Fibroblast of pulmonary artery (primary cell): Measurements from ENCODE around the gene PACS1.
"Not testable (repeated sequence)": the region's sequence is repeated elsewhere in the genome, so short reads cannot be mapped to it uniquely, and the experiment has no call there.

ENCODE experiments used
- DNase-seq: peaks from one replicate; pipeline ENCODE4 v3.0.0-alpha.2; 2010; ENCODE audit warnings: low read depth
- H3K4me3 ChIP-seq: replicated peaks from 2 replicates; pipeline ENCODE4 v1.5.1; 2011; ENCODE audit warnings: low read depth, mild to moderate bottlenecking, control low read depth, low read length, moderate library complexity
- TF ChIP-seq, protein P1 (sequence below): IDR thresholded peaks from 2 replicates; pipeline ENCODE4 v1.5.1; 2011; ENCODE audit warnings: mild to moderate bottlenecking, control low read depth, low read length, inconsistent platforms; ENCODE audit errors: missing control alignments

The PACS1 gene

GRCh38 chr11:66111158-66111557, 41.1 kb downstream of the PACS1 start:
- TF ChIP-seq, protein P1, sequence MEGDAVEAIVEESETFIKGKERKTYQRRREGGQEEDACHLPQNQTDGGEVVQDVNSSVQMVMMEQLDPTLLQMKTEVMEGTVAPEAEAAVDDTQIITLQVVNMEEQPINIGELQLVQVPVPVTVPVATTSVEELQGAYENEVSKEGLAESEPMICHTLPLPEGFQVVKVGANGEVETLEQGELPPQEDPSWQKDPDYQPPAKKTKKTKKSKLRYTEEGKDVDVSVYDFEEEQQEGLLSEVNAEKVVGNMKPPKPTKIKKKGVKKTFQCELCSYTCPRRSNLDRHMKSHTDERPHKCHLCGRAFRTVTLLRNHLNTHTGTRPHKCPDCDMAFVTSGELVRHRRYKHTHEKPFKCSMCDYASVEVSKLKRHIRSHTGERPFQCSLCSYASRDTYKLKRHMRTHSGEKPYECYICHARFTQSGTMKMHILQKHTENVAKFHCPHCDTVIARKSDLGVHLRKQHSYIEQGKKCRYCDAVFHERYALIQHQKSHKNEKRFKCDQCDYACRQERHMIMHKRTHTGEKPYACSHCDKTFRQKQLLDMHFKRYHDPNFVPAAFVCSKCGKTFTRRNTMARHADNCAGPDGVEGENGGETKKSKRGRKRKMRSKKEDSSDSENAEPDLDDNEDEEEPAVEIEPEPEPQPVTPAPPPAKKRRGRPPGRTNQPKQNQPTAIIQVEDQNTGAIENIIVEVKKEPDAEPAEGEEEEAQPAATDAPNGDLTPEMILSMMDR: no peak
- H3K4me3 ChIP-seq: no peak overlapping the region
- DNase-seq: no peak

DNA sequence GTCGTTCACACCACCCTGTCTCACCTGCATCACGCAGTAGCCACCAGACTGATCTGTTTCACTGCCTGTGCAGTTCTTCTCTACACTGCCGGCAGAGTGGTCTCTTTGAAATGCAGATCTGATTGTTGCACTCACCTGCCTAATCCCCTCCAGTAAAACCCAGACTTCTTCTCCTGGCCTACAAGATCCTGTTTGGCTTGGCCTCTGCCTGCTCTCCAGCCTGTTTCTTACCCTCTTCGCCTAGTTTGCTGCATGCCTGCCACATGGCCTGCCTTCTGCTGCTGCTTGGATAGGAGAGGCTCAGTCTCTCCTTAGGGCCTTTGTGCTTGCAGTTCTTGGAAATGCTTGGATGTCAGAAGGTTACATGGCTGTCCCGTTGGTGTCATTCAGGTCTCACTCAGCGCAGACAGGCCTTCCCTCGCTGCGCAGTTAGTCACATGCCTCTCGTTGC, 42.0 kb downstream of the PACS1 start:
- TF ChIP-seq, protein P1: no peak
- DNase-seq: no peak
- H3K4me3 ChIP-seq: no peak overlapping the region

- TF ChIP-seq, protein P1: no peak
- H3K4me3 ChIP-seq: no peak overlapping the region
- peak; percentile 85 for DNase-seq
Measured at GRCh38 chr11:66112601-66113499, 42.8 kb downstream of the PACS1 start.

DNA sequence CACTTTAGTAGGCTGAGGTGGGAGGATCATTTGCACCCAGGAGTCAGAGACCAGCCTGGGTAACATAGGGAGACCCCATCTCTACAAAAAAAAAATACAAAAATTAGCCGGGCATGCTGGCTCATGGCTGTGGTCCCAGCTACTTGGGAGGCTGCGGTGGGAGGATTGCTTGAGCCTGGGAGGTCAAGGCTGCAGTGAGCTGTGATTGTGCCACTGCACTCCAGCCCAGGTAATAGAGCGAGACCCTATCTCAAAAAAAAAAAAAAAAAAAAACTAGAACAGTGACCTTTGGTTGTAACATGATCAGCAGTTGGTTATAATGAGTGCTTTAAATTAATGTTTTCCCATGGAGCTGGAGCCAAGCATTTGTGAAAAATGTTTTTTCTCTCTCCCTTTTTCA, 44.9 kb downstream of the PACS1 start:
- DNase-seq, H3K4me3 ChIP-seq: not testable (repeated sequence)

DNA sequence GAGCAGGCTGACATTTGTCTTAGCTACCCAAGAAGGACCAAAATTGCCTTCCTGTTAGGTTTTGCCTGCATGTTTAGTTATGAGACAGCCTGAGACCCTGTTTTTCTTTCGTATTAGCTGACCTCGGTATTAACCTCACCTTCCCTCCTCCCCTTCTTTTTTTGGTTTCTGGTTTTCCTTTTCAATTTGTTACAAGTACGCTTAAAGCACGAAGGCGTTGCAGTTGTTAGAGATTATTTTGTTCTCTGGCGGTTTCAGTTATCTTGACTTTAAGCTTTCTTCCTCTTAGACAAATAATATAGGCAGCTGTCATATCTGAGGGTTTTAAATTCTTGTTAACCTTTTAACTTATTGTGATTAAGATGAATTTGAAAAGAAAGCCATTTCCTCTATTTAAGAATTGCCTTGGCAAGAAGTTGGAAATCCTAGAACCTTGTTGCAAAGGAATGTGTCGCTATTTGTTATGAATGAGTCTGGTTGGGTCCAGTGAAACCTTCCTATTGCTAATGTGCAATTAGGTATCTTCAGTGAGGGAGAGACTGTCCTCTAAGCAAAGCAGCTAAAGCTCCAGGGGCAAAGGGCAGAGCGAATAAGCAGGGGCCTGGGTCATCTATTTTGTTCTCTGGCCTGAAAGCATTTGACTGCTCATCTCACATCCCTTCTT, 45.7 kb downstream of the PACS1 start:
- TF ChIP-seq, protein P1: no peak
- H3K4me3 ChIP-seq: peak overlapping the region; percentile 6
- peak; percentile 29 for DNase-seq

- no peak overlapping the region for H3K4me3 ChIP-seq
- no peak for DNase-seq
Measured at GRCh38 chr11:66116576-66117361, 46.7 kb downstream of the PACS1 start.

More at GRCh38 chr11:66116576-66117361, 46.7 kb downstream of the PACS1 start:
- TF ChIP-seq, protein P1: no peak
